IPS-18c (cell line): ENCODE data around the gene RBMX2.
"Not testable (repeated sequence)": the region's sequence is repeated elsewhere in the genome, so short reads cannot be mapped to it uniquely, and the experiment has no call there.

ENCODE experiments used
- H3K4me3 ChIP-seq: 2 replicates; pipeline ENCODE4 v1.7.0; 2013; ENCODE audit warnings: low read depth, mild to moderate bottlenecking, low read length, moderate library complexity; ENCODE audit not compliant: insufficient read depth
- H3K9me3 ChIP-seq: one replicate; pipeline ENCODE4 v1.6.1; 2013; ENCODE audit warnings: mild to moderate bottlenecking, low read length, moderate library complexity; ENCODE audit not compliant: control insufficient read depth, insufficient read depth

The RBMX2 gene, protein sequence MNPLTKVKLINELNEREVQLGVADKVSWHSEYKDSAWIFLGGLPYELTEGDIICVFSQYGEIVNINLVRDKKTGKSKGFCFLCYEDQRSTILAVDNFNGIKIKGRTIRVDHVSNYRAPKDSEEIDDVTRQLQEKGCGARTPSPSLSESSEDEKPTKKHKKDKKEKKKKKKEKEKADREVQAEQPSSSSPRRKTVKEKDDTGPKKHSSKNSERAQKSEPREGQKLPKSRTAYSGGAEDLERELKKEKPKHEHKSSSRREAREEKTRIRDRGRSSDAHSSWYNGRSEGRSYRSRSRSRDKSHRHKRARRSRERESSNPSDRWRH

DNA sequence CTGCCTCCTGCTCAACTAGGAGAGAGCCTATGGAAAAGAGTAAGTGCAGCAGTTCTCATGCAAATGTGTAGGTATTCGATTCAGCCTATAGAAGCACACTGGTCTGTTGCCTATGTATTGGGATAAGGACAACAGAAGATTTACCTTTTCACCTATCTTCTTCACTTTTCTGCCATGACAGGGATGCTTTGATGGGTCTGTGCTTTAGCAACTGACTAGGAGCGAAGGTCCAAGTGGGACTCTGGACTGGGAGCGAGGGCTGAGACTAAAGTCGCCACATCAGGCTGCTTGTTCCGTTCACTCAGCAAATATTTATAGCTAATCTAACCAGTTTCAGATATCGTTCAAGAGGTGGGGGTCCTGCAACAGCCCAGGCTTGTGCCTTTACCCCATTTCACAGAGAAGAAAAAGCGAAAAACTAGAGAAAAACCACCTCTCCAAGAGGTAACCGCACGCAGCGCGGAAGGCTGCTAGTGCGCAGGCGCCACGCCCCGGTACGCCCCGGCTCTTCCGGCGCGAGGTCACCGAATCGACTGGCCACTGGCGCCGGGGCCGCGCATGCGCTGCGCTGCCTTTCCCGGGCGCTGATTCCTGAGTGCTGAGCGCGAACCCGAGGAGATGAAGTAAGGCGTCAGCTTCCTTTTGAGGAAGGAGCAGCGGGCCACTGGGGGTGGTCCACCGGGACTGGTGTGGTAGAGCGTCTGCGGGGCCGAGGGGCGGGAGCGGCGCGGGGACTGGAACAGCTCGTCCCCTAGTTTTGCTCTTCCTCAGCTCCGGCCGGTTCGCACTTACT, at the start of gene RBMX2:
Gene RBMX2, plus strand, starts transcription at position 573 of the 793 bp plus-strand sequence. Its CDS starts 46 bp downstream, at position 619.
- H3K4me3 ChIP-seq: peak within 1 kb of the TSS; percentile 71
- H3K9me3 ChIP-seq: peaks cover 11% of the 10 kb centered on the region

- not testable (repeated sequence) for H3K9me3 ChIP-seq, H3K4me3 ChIP-seq
These were observed 49.7 kb upstream of the RBMX2 start for GRCh38 chrX:130352050-130352449.

DNA sequence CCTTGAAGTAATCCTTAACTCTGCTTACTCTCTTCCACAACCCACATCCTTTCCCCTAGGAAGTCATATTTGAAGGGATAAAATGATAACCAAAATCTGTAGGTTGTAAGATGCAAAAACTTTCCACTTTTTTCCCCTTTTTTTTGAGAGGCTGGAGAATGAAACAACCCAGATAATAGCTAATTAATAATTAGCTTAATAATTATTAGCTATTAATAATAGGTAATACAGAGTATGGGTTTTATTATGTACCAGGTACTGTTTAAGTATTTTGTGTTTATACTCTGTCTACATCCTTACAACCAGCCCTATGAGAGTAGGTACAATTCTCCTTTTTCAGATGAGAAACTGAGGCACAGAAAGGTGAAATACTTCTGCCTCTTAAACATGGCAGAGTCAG, 25.7 kb upstream of the RBMX2 start:
- no peak overlapping the region for H3K4me3 ChIP-seq

DNA sequence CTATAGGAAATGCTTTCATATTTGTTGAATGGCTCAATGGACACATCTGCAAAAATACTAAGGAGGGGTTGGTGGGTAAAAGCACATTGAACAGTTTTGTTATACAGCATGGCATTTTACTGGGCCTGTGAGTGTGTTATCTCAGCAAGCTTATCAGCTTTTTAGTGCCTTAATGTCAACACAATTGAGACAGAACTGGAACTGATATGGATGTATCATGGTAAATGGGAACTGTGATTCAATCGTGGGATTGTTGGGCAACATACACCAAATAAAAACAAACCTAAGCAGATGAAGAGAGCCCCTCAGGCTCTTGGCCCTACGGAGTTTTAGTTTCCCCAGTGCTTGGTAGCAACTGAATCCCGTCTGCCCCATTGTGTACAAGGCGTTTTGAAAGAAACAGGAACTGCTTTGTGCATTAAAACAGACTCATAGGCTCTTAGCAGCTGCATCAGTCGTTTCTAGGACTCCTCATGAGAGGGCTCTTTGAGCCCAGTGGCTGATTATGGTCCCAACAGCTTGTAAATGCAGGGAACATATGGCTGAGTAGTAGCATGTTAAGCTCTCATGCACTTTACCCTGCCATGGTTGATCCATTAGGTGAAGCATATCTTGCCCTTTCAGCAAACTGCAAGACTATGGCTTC, 23.6 kb upstream of the RBMX2 start:
- Histone ChIP-seq H3K9me3 (peaks cover 7% of the 10 kb centered on the region), H3K4me3 (no peak overlapping the region)

More for the DNA sequence above, 25.7 kb upstream of the RBMX2 start:
- H3K9me3 ChIP-seq: peaks cover 9% of the 10 kb centered on the region

DNA sequence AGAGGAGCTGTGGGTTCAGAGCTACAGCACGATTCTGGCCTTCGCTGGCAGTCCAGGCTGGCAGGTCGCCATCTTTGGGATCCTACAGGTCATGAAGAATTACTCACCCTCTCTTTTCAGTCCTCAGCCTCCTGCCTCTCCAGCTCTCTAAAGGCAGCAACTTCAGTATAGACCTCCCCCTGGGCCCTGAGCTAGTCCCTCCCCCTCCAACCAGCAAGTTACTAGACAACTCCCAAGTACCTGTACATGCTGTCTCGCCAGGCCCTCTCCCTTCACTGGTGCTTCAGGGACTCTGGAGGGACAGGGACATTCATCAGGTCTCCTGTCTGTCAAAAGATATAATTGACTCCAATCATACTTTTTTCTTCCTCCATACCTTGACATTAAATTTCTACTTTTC, 16.3 kb upstream of the RBMX2 start, which contains the start of gene GPR119:
Gene GPR119, minus strand, starts transcription at position 155 of the 400 bp plus-strand sequence. CDS start 227 bp downstream, outside the sequence.
- H3K9me3 ChIP-seq: peaks cover 2% of the 10 kb centered on the region
- H3K4me3 ChIP-seq: no peak within 1 kb of the TSS

GRCh38 chrX:130386408-130386808, 15.4 kb upstream of the RBMX2 start:
- H3K9me3 ChIP-seq: peaks cover 5% of the 10 kb centered on the region
- no peak overlapping the region for H3K4me3 ChIP-seq

- H3K9me3 ChIP-seq: peaks cover 6% of the 10 kb centered on the region
- no peak overlapping the region for H3K4me3 ChIP-seq
These were observed 8.2 kb upstream of the RBMX2 start for GRCh38 chrX:130393451-130394074.

GRCh38 chrX:130395341-130395740, 6.4 kb upstream of the RBMX2 start:
- H3K9me3 ChIP-seq: peaks cover 10% of the 10 kb centered on the region
- H3K4me3 ChIP-seq: no peak overlapping the region

DNA sequence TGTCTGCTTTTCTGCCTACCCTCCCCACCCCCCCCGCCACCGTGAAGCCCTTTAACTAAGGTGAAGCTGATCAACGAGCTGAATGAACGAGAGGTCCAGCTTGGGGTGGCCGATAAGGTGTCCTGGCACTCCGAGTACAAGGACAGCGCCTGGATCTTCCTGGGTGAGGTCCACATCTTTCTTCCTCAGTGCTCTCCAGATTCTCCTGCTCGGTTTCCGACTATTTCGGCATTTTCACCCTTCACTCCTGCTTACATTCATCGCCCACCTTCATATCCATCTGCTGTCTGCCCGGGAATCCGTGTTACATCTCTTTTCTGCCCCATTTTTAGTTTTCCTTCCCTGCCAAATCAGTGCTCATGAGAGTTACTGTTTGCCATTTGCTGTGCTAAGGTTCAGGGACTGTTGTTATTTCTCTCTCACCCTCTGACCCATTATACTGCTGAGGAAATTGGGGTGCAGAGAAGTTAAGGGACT, 459 bp downstream of the RBMX2 start:
- Histone ChIP-seq H3K9me3 (peaks cover 8% of the 10 kb centered on the region), H3K4me3 (peak overlapping the region; percentile 71)

GRCh38 chrX:130413415-130413814, 11.6 kb downstream of the RBMX2 start:
- no peak overlapping the region for H3K4me3 ChIP-seq
- H3K9me3 ChIP-seq: peaks cover 5% of the 10 kb centered on the region

GRCh38 chrX:130414800-130415199, 13.0 kb downstream of the RBMX2 start:
- H3K9me3 ChIP-seq: peaks cover 5% of the 10 kb centered on the region
- H3K4me3 ChIP-seq: no peak overlapping the region

DNA sequence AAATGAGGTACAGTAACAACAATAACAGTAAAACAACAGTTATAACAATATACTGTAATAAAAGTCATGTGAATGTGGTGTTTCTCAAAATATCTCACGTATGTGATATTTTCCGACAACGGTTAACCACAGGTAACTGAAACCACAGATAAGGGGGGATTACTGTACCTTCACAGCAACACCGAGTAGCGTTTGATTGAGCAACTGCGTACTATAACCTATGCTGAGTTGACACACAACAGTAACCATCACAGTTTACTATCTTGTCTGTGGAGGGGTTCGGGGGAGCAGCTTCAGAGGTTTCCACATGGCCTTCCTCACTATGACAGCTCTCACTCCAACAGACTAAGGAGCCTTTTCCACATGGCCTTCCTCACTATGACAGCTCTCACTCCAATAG, 13.4 kb downstream of the RBMX2 start:
- Histone ChIP-seq H3K4me3 (no peak overlapping the region), H3K9me3 (peaks cover 5% of the 10 kb centered on the region)

GRCh38 chrX:130416785-130417184, 15.0 kb downstream of the RBMX2 start:
- Histone ChIP-seq H3K4me3 (0 out of 2 replicates have a peak overlapping the region, but pooled peaks have one; percentile 0), H3K9me3 (peaks cover 5% of the 10 kb centered on the region)

DNA sequence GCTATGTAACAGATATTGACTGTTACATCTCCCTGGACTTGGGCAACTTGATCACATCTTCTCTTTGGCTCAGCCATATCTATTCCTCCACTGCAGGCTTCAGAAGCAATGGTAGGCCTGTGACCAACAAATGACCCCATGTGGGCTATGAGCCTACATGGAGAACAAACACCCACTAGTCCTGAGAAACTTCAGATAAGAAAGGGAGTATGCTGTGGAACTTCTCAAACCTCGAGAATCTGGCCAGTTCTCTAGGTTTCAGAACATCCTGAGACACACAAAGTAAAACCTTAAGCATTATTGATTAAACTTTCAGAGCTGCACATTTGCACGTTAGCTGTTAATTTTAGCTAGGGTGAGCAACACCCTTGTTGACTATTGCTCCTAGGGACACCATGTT, 16.3 kb downstream of the RBMX2 start:
- peaks cover 2% of the 10 kb centered on the region for H3K9me3 ChIP-seq
- H3K4me3 ChIP-seq: no peak overlapping the region

DNA sequence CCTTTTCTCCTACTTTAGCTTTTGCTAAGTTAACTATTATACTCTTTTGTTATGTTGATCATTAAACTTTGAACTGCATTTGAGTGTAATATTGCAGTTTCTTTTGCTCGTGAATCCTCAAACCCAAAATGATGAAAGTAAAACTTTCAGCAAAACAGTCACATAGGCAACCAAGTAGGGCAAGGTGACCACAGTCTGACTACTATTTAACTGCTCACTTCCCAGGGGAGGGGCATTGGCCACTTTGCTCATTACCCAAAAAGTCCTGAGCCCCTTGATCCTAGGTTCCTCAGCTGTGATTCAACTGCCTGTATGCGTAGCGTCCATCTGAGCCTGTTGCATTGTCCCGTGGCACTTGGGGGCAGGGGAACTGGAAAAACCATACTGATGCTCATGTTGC, 17.0 kb downstream of the RBMX2 start:
- Histone ChIP-seq H3K4me3 (no peak overlapping the region), H3K9me3 (peaks cover 2% of the 10 kb centered on the region)

DNA sequence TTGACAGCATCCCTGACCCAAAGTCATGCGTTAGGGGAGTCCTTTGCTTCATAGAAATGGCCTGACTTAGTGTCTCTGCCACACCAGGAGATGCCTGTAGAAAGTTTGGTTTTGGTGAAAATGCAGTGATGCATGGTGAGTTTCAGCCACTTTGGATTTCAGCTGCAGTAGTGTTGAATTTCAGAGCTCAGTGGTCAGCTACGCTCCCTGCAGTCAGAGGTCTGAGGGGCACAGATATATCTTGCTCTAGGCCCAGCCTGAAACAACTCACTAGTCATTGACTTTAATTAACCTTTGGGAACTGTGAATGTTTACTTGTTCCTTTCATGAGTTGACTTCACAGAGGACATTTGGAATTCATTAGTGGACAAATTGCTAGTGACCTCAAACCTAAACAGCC, 17.5 kb downstream of the RBMX2 start:
- Histone ChIP-seq H3K4me3 (no peak overlapping the region), H3K9me3 (peaks cover 6% of the 10 kb centered on the region)

- Histone ChIP-seq H3K9me3 (peaks cover 11% of the 10 kb centered on the region), H3K4me3 (no peak overlapping the region; the same call in 1 of the 2 replicates)
These were observed 24.7 kb downstream of the RBMX2 start for GRCh38 chrX:130426531-130426930.
